A673 (cell line): ENCODE measurements around the gene DCAF15. TPM values are rescaled to one million over a fixed set of nuclear protein-coding genes. Genes with fewer than 3 reads are reported as not detected.

Experiments
- BruUV-seq: library from RNA; stranded (reverse); fragments of 400-500 nt; replicated peaks from 2 replicates; lab custom pipeline; 2021; lab: Mats Ljungman, UMichigan
- CTCF ChIA-PET: fragments of 300-600 bp; sonication (Branson Sonifier 250); formaldehyde crosslinking; loops from one replicate; lab custom pipeline; 2022; ENCODE audit warnings: antibody characterized with exemption; lab: Charles Lee
- POLR2A ChIA-PET: fragments of 300-600 bp; sonication (Branson Sonifier 250); formaldehyde crosslinking; loops from one replicate; lab custom pipeline; 2022; ENCODE audit warnings: antibody characterized with exemption; ENCODE audit not compliant: low non-redundant PET; lab: Charles Lee
- DNase-seq: peaks from one replicate; pipeline ENCODE4 v3.0.0-alpha.2; 2015; ENCODE audit warnings: low spot score
- H3K27ac ChIP-seq: fragments of 200-600 bp; sonication (generic); 2 replicates; pipeline ENCODE4 v1.5.1; 2016; ENCODE audit warnings: mixed run types, low read depth, mild to moderate bottlenecking, mixed read lengths, antibody characterized with exemption, low read length; ENCODE audit not compliant: poor library complexity, severe bottlenecking
- H3K27me3 ChIP-seq: fragments of 200-600 bp; sonication (generic); replicated peaks from 2 replicates; pipeline ENCODE4 v1.6.1; 2017; ENCODE audit warnings: mixed run types, low read depth, mild to moderate bottlenecking, mixed read lengths, antibody characterized with exemption, low read length; ENCODE audit not compliant: insufficient read depth, poor library complexity
- H3K36me3 ChIP-seq: fragments of 200-600 bp; sonication (generic); 2 replicates; pipeline ENCODE4 v1.6.1; 2016; ENCODE audit warnings: mixed run types, mild to moderate bottlenecking, mixed read lengths, antibody characterized with exemption, low read length; ENCODE audit not compliant: insufficient read depth, poor library complexity, severe bottlenecking
- H3K4me1 ChIP-seq: fragments of 200-600 bp; sonication (generic); 2 replicates; pipeline ENCODE4 v1.6.1; 2017; ENCODE audit warnings: mixed run types, mild to moderate bottlenecking, mixed read lengths, antibody characterized with exemption, low read length; ENCODE audit not compliant: insufficient read depth, poor library complexity, severe bottlenecking
- H3K4me3 ChIP-seq: fragments of 200-600 bp; sonication (generic); 2 replicates; pipeline ENCODE4 v1.5.1; 2016; ENCODE audit warnings: low read depth, mixed run types, mild to moderate bottlenecking, mixed read lengths, low read length; ENCODE audit not compliant: poor library complexity, severe bottlenecking
- H3K9me3 ChIP-seq: fragments of 200-600 bp; sonication (generic); 2 replicates; pipeline ENCODE4 v1.6.1; 2016; ENCODE audit warnings: mixed run types, low read depth, mild to moderate bottlenecking, mixed read lengths, antibody characterized with exemption, low read length; ENCODE audit not compliant: poor library complexity, severe bottlenecking
- EZH2 ChIP-seq: fragments of 200-600 bp; sonication (generic); IDR thresholded peaks from 2 replicates; pipeline ENCODE4 v1.6.1; 2017; ENCODE audit warnings: borderline replicate concordance, low read depth, mild to moderate bottlenecking, mixed read lengths, antibody characterized with exemption, low read length; ENCODE audit not compliant: poor library complexity, severe bottlenecking
- intact Hi-C: fragments of 100-400 bp; cut with micrococcal nuclease; formaldehyde crosslinking; loops from one replicate; pipeline ENCODE4 v1.10.0; 2022; ENCODE audit not compliant: unreplicated experiment
- total RNA-seq: library from RNA; stranded (reverse); gene quantifications from 2 replicates; pipeline ENCODE4 v1.2.3, GENCODE V29; 2021
- TF ChIP-seq, protein P1 (sequence below): fragments of 300-800, 200-600 bp; sonication (generic); conservative IDR thresholded peaks from 2 replicates; pipeline ENCODE4 v1.5.1; 2017; ENCODE audit warnings: low read depth, mild to moderate bottlenecking, antibody characterized with exemption, low read length, moderate library complexity, mixed read lengths

The DCAF15 gene
- total RNA-seq, 1 experiment from 2014 or later = 65.4 TPM

DNA sequence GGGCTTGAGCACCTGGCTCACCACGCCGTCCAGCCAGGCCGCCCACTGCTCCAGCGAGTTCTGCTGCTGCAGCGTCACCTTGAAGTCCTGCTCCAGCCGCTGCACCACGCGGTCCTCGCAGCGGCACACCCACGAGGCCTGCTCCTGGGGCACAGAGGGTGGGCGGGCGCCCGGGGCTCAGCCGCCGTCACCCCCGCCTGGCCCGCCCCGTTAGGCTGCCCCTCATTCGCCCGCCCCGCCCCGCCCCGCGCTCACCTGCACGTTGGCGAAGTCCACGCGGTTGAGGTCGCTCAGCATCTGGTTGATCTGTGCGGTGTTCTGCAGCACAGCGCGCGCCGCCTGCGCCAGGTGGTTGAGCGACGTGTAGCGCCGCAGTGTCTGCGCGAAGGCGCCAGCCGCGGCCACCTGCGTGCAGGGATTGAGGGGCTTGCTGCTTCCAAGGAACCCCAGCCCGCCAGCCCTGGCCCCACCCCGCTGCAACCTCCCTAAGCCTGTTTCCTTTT, 11.3 kb downstream of the DCAF15 start:
- intact Hi-C loops = no loop called here
- TF ChIP-seq, protein P1, sequence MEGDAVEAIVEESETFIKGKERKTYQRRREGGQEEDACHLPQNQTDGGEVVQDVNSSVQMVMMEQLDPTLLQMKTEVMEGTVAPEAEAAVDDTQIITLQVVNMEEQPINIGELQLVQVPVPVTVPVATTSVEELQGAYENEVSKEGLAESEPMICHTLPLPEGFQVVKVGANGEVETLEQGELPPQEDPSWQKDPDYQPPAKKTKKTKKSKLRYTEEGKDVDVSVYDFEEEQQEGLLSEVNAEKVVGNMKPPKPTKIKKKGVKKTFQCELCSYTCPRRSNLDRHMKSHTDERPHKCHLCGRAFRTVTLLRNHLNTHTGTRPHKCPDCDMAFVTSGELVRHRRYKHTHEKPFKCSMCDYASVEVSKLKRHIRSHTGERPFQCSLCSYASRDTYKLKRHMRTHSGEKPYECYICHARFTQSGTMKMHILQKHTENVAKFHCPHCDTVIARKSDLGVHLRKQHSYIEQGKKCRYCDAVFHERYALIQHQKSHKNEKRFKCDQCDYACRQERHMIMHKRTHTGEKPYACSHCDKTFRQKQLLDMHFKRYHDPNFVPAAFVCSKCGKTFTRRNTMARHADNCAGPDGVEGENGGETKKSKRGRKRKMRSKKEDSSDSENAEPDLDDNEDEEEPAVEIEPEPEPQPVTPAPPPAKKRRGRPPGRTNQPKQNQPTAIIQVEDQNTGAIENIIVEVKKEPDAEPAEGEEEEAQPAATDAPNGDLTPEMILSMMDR = no peak
- no peak for TF ChIP-seq EZH2
- peaks cover 52% of the 10 kb centered on the region for H3K36me3 ChIP-seq
- CTCF ChIA-PET = no interaction called here
- H3K4me1 ChIP-seq = no peaks in the 10 kb centered on the region
- BruUV-seq = no TSS peak
- H3K27me3 ChIP-seq = no peaks in the 10 kb centered on the region
- H3K9me3 ChIP-seq = no peaks in the 10 kb centered on the region
- no peak for DNase-seq
- H3K27ac ChIP-seq = no peak overlapping the region
- no peak overlapping the region for H3K4me3 ChIP-seq
- POLR2A ChIA-PET = no interaction called here

DNA sequence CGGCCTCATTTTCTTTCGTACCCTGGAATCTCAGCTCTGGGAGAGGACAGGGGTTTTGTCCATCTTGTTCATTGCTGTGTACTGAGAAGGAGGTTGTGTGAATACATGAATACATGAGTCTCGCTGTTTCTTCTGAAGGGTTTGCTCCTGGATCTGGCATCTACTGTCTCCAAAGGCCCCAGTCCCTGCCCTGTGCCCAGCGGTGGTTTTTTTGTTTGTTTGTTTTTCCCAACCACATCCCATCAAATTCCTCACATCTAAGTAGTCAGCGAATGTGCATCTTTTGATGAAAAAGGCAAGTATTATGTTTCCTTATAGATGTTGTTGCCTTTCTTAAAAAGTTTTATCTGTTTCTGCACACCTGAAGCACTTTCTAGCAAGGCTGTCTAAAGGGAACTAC, 12.5 kb downstream of the DCAF15 start:
- Histone ChIP-seq H3K36me3 (peaks cover 54% of the 10 kb centered on the region), H3K27me3 (no peaks in the 10 kb centered on the region), H3K4me1 (no peaks in the 10 kb centered on the region), H3K9me3 (no peaks in the 10 kb centered on the region), H3K27ac (no peak overlapping the region), H3K4me3 (no peak overlapping the region)
- CTCF ChIA-PET = no interaction called here
- TF ChIP-seq, protein P1 = no peak
- no peak for TF ChIP-seq EZH2
- POLR2A ChIA-PET = no interaction called here
- DNase-seq = no peak
- intact Hi-C loops = no loop called here
- BruUV-seq = no TSS peak

GRCh38 chr19:13965377-13965896, 13.1 kb downstream of the DCAF15 start:
- no peak overlapping the region for H3K4me3 ChIP-seq
- peaks cover 54% of the 10 kb centered on the region for H3K36me3 ChIP-seq

More at GRCh38 chr19:13965377-13965896, 13.1 kb downstream of the DCAF15 start:
- intact Hi-C loops = no loop called here
- no TSS peak for BruUV-seq
- Histone ChIP-seq H3K9me3 (no peaks in the 10 kb centered on the region), H3K4me1 (no peaks in the 10 kb centered on the region), H3K27ac (no peak overlapping the region), H3K27me3 (no peaks in the 10 kb centered on the region)
- ChIA-PET POLR2A (no interaction called here), CTCF (no interaction called here)
- TF ChIP-seq, protein P1 = no peak
- TF ChIP-seq EZH2 = no peak
- no peak for DNase-seq
